Measurements from ENCODE around the gene PITPNC1.
"Not testable (repeated sequence)": the region's sequence is repeated elsewhere in the genome, so short reads cannot be mapped to it uniquely, and the experiment has no call there.

Gene PITPNC1

GRCh38 chr17:67400193-67400592 lies 23.1 kb downstream of the PITPNC1 start:
- Histone ChIP-seq H3K27me3 (ENCODE audit: control insufficient read depth, insufficient read depth, low read length, poor library complexity, severe bottlenecking) (no peaks in the 10 kb centered on the region), H3K27ac (ENCODE audit: insufficient read depth, low read depth, low read length, poor library complexity, severe bottlenecking) (no peak overlapping the region), H3K36me3 (ENCODE audit: control insufficient read depth, insufficient read depth, low read length) (no peaks in the 10 kb centered on the region), H3K4me1 (ENCODE audit: control insufficient read depth, insufficient read depth, low read length) (no peaks in the 10 kb centered on the region), H3K4me3 (ENCODE audit: insufficient read depth, low read depth, low read length) (no peak overlapping the region), H3K9me3 (ENCODE audit: control insufficient read depth, low read length) (peaks cover 2% of the 10 kb centered on the region)
- WGBS, 2 experiments = 90% methylated on average over 6 of the region's 6 CpGs

GRCh38 chr17:67401106-67401505 lies 24.0 kb downstream of the PITPNC1 start:
- H3K4me1 ChIP-seq (ENCODE audit: control insufficient read depth, insufficient read depth, low read length) = no peaks in the 10 kb centered on the region
- no peak overlapping the region for H3K27ac ChIP-seq (ENCODE audit: insufficient read depth, low read depth, low read length, poor library complexity, severe bottlenecking)
- H3K4me3 ChIP-seq (ENCODE audit: insufficient read depth, low read depth, low read length) = no peak overlapping the region
- WGBS, 2 experiments = 94 to 95% methylated on average over 9 of the region's 9 CpGs
- no peaks in the 10 kb centered on the region for H3K27me3 ChIP-seq (ENCODE audit: control insufficient read depth, insufficient read depth, low read length, poor library complexity, severe bottlenecking)
- no peaks in the 10 kb centered on the region for H3K36me3 ChIP-seq (ENCODE audit: control insufficient read depth, insufficient read depth, low read length)
- peaks cover 2% of the 10 kb centered on the region for H3K9me3 ChIP-seq (ENCODE audit: control insufficient read depth, low read length)

- 94 to 95% methylated on average over 16 of the region's 16 CpGs for WGBS, 2 experiments
- no peaks in the 10 kb centered on the region for H3K36me3 ChIP-seq (ENCODE audit: control insufficient read depth, insufficient read depth, low read length)
- H3K4me3 ChIP-seq (ENCODE audit: insufficient read depth, low read depth, low read length) = no peak overlapping the region
- H3K27ac ChIP-seq (ENCODE audit: insufficient read depth, low read depth, low read length, poor library complexity, severe bottlenecking) = no peak overlapping the region
- H3K9me3 ChIP-seq (ENCODE audit: control insufficient read depth, low read length) = peaks cover 2% of the 10 kb centered on the region
- no peaks in the 10 kb centered on the region for H3K27me3 ChIP-seq (ENCODE audit: control insufficient read depth, insufficient read depth, low read length, poor library complexity, severe bottlenecking)
- no peaks in the 10 kb centered on the region for H3K4me1 ChIP-seq (ENCODE audit: control insufficient read depth, insufficient read depth, low read length)
Observed at GRCh38 chr17:67401598-67402504, 24.8 kb downstream of the PITPNC1 start.

GRCh38 chr17:67403065-67403464 lies 26.0 kb downstream of the PITPNC1 start:
- H3K27me3 ChIP-seq (ENCODE audit: control insufficient read depth, insufficient read depth, low read length, poor library complexity, severe bottlenecking) = no peaks in the 10 kb centered on the region
- H3K27ac ChIP-seq (ENCODE audit: insufficient read depth, low read depth, low read length, poor library complexity, severe bottlenecking) = no peak overlapping the region
- 75 to 100% methylated on average over 1 of the region's 2 CpGs for WGBS, 2 experiments
- no peaks in the 10 kb centered on the region for H3K9me3 ChIP-seq (ENCODE audit: control insufficient read depth, low read length)
- no peak overlapping the region for H3K4me3 ChIP-seq (ENCODE audit: insufficient read depth, low read depth, low read length)
- H3K4me1 ChIP-seq (ENCODE audit: control insufficient read depth, insufficient read depth, low read length) = no peaks in the 10 kb centered on the region
- no peaks in the 10 kb centered on the region for H3K36me3 ChIP-seq (ENCODE audit: control insufficient read depth, insufficient read depth, low read length)

GRCh38 chr17:67403483-67403882 lies 26.4 kb downstream of the PITPNC1 start:
- no peaks in the 10 kb centered on the region for H3K4me1 ChIP-seq (ENCODE audit: control insufficient read depth, insufficient read depth, low read length)
- H3K27ac ChIP-seq (ENCODE audit: insufficient read depth, low read depth, low read length, poor library complexity, severe bottlenecking) = no peak overlapping the region
- no peaks in the 10 kb centered on the region for H3K9me3 ChIP-seq (ENCODE audit: control insufficient read depth, low read length)
- H3K36me3 ChIP-seq (ENCODE audit: control insufficient read depth, insufficient read depth, low read length) = no peaks in the 10 kb centered on the region
- no peak overlapping the region for H3K4me3 ChIP-seq (ENCODE audit: insufficient read depth, low read depth, low read length)
- no peaks in the 10 kb centered on the region for H3K27me3 ChIP-seq (ENCODE audit: control insufficient read depth, insufficient read depth, low read length, poor library complexity, severe bottlenecking)
- WGBS, 2 experiments = 87 to 90% methylated on average over 5 to 6 of the region's 6 CpGs

- H3K4me3 ChIP-seq (ENCODE audit: insufficient read depth, low read depth, low read length); H3K27ac ChIP-seq (ENCODE audit: insufficient read depth, low read depth, low read length, poor library complexity, severe bottlenecking); H3K4me1 ChIP-seq (ENCODE audit: control insufficient read depth, insufficient read depth, low read length); H3K36me3 ChIP-seq (ENCODE audit: control insufficient read depth, insufficient read depth, low read length); H3K9me3 ChIP-seq (ENCODE audit: control insufficient read depth, low read length); H3K27me3 ChIP-seq (ENCODE audit: control insufficient read depth, insufficient read depth, low read length, poor library complexity, severe bottlenecking): not testable (repeated sequence)
- WGBS, 2 experiments = 80 to 81% methylated on average over 3 of the region's 3 CpGs
Observed at GRCh38 chr17:67408455-67408830, 31.4 kb downstream of the PITPNC1 start.

GRCh38 chr17:67411397-67411796 lies 34.3 kb downstream of the PITPNC1 start:
- Histone ChIP-seq H3K4me3 (ENCODE audit: insufficient read depth, low read depth, low read length) (no peak overlapping the region), H3K9me3 (ENCODE audit: control insufficient read depth, low read length) (no peaks in the 10 kb centered on the region)
- 89 to 93% methylated on average over 4 of the region's 4 CpGs for WGBS, 2 experiments

GRCh38 chr17:67412032-67412431 lies 35.0 kb downstream of the PITPNC1 start:
- 91 to 93% methylated on average over 4 of the region's 4 CpGs for WGBS, 2 experiments
- Histone ChIP-seq H3K27me3 (ENCODE audit: control insufficient read depth, insufficient read depth, low read length, poor library complexity, severe bottlenecking) (no peaks in the 10 kb centered on the region), H3K27ac (ENCODE audit: insufficient read depth, low read depth, low read length, poor library complexity, severe bottlenecking) (no peak overlapping the region), H3K36me3 (ENCODE audit: control insufficient read depth, insufficient read depth, low read length) (no peaks in the 10 kb centered on the region), H3K4me1 (ENCODE audit: control insufficient read depth, insufficient read depth, low read length) (no peaks in the 10 kb centered on the region), H3K4me3 (ENCODE audit: insufficient read depth, low read depth, low read length) (no peak overlapping the region), H3K9me3 (ENCODE audit: control insufficient read depth, low read length) (no peaks in the 10 kb centered on the region)

More at GRCh38 chr17:67411397-67411796, 34.3 kb downstream of the PITPNC1 start:
- H3K27me3 ChIP-seq (ENCODE audit: control insufficient read depth, insufficient read depth, low read length, poor library complexity, severe bottlenecking) = no peaks in the 10 kb centered on the region
- no peaks in the 10 kb centered on the region for H3K4me1 ChIP-seq (ENCODE audit: control insufficient read depth, insufficient read depth, low read length)
- no peak overlapping the region for H3K27ac ChIP-seq (ENCODE audit: insufficient read depth, low read depth, low read length, poor library complexity, severe bottlenecking)
- H3K36me3 ChIP-seq (ENCODE audit: control insufficient read depth, insufficient read depth, low read length) = no peaks in the 10 kb centered on the region

- Histone ChIP-seq H3K4me3 (ENCODE audit: insufficient read depth, low read depth, low read length) (no peak overlapping the region), H3K36me3 (ENCODE audit: control insufficient read depth, insufficient read depth, low read length) (no peaks in the 10 kb centered on the region), H3K9me3 (ENCODE audit: control insufficient read depth, low read length) (no peaks in the 10 kb centered on the region), H3K4me1 (ENCODE audit: control insufficient read depth, insufficient read depth, low read length) (no peaks in the 10 kb centered on the region), H3K27me3 (ENCODE audit: control insufficient read depth, insufficient read depth, low read length, poor library complexity, severe bottlenecking) (no peaks in the 10 kb centered on the region), H3K27ac (ENCODE audit: insufficient read depth, low read depth, low read length, poor library complexity, severe bottlenecking) (no peak overlapping the region)
- 92 to 93% methylated on average over 1 to 2 of the region's 2 CpGs for WGBS, 2 experiments
Observed at GRCh38 chr17:67412941-67413340, 35.9 kb downstream of the PITPNC1 start.

- H3K4me1 ChIP-seq (ENCODE audit: control insufficient read depth, insufficient read depth, low read length) = no peaks in the 10 kb centered on the region
- H3K9me3 ChIP-seq (ENCODE audit: control insufficient read depth, low read length) = no peaks in the 10 kb centered on the region
- H3K4me3 ChIP-seq (ENCODE audit: insufficient read depth, low read depth, low read length) = no peak overlapping the region
- WGBS, 2 experiments = 83 to 85% methylated on average over 4 to 5 of the region's 5 CpGs
- no peak overlapping the region for H3K27ac ChIP-seq (ENCODE audit: insufficient read depth, low read depth, low read length, poor library complexity, severe bottlenecking)
- H3K27me3 ChIP-seq (ENCODE audit: control insufficient read depth, insufficient read depth, low read length, poor library complexity, severe bottlenecking) = no peaks in the 10 kb centered on the region
- no peaks in the 10 kb centered on the region for H3K36me3 ChIP-seq (ENCODE audit: control insufficient read depth, insufficient read depth, low read length)
Observed at GRCh38 chr17:67413388-67413787, 36.3 kb downstream of the PITPNC1 start.
